HepG2 (cell line): ENCODE results near the gene GGPS1. TPM values are rescaled to one million over a fixed set of nuclear protein-coding genes. Genes with fewer than 3 reads are reported as not detected.

Experiments used
- CCDC6 ChIP-seq: sonication (generic); formaldehyde crosslinking; IDR thresholded peaks from 2 replicates; pipeline ENCODE4 v1.8.1; 2022; ENCODE audit warnings: mild to moderate bottlenecking, missing genetic modification reagents, moderate library complexity
- CEBPB ChIP-seq: IDR thresholded peaks from 2 replicates; pipeline ENCODE4 v1.6.1; 2011; ENCODE audit warnings: low read depth, low read length, improper control_type of control experiment, borderline replicate concordance
- FOXM1 ChIP-seq: sonication (generic); formaldehyde crosslinking; IDR thresholded peaks from 2 replicates; pipeline ENCODE4 v1.5.0; 2020; ENCODE audit warnings: missing genetic modification reagents
- HOMEZ ChIP-seq: IDR thresholded peaks from 2 replicates; pipeline ENCODE4 v1.6.1; 2016; ENCODE audit warnings: low read depth
- LCORL ChIP-seq, 2 experiments: fragments of 450-650 bp in 1 of 2; sonication (generic) in 1 of 2; formaldehyde crosslinking in 1 of 2; IDR thresholded peaks; 2 replicates each; pipeline versions ENCODE4 v1.5.0 to v1.6.1; 2017 to 2020; ENCODE audit warnings: antibody characterized with exemption in 1 of 2, missing genetic modification reagents in 1 of 2
- MEIS2 ChIP-seq: sonication (generic); formaldehyde crosslinking; IDR thresholded peaks from 2 replicates; pipeline ENCODE4 v1.9.0; 2021; ENCODE audit warnings: mild to moderate bottlenecking, missing genetic modification reagents
- POLR2A ChIP-seq, 2 experiments: IDR thresholded peaks; 2 replicates each; pipeline ENCODE4 v1.6.1; 2011; ENCODE audit warnings: low read depth in 2 of 2, low read length in 2 of 2, mild to moderate bottlenecking in 1 of 2, moderate library complexity in 1 of 2; ENCODE audit not compliant: insufficient read depth in 1 of 2
- RNF2 ChIP-seq: fragments of 450-650 bp; conservative IDR thresholded peaks from 2 replicates; pipeline ENCODE4 v1.6.1; 2016; ENCODE audit warnings: low read depth
- SSRP1 ChIP-seq: IDR thresholded peaks from 2 replicates; pipeline ENCODE4 v1.6.1; 2016; ENCODE audit warnings: control low read depth
- TEAD2 ChIP-seq: sonication (generic); formaldehyde crosslinking; IDR thresholded peaks from 2 replicates; pipeline ENCODE4 v1.9.0; 2021; ENCODE audit warnings: missing genetic modification reagents
- XBP1 ChIP-seq: sonication (generic); formaldehyde crosslinking; IDR thresholded peaks from 2 replicates; pipeline ENCODE4 v1.5.0; 2020; ENCODE audit warnings: missing genetic modification reagents
- ZBTB1 ChIP-seq: sonication (generic); formaldehyde crosslinking; IDR thresholded peaks from 2 replicates; pipeline ENCODE4 v1.4.0; 2020; ENCODE audit warnings: missing genetic modification reagents, borderline replicate concordance
- ZBTB4 ChIP-seq: sonication (generic); formaldehyde crosslinking; IDR thresholded peaks from 2 replicates; pipeline ENCODE4 v1.4.0; 2020; ENCODE audit warnings: missing genetic modification reagents, mild to moderate bottlenecking, borderline replicate concordance
- ZFP62 ChIP-seq: sonication (generic); formaldehyde crosslinking; IDR thresholded peaks from 2 replicates; pipeline ENCODE4 v1.4.0; 2020; ENCODE audit warnings: missing genetic modification reagents
- ZNF143 ChIP-seq: sonication (generic); formaldehyde crosslinking; IDR thresholded peaks from 2 replicates; pipeline ENCODE4 v1.4.0; 2020; ENCODE audit warnings: missing genetic modification reagents
- ZNF326 ChIP-seq: sonication (generic); formaldehyde crosslinking; IDR thresholded peaks from 2 replicates; pipeline ENCODE4 v1.4.0; 2020; ENCODE audit warnings: missing genetic modification reagents, borderline replicate concordance
- ZNF414 ChIP-seq: sonication (generic); formaldehyde crosslinking; IDR thresholded peaks from 2 replicates; pipeline ENCODE4 v1.5.0; 2020; ENCODE audit warnings: missing genetic modification reagents
- ZNF646 ChIP-seq: sonication (generic); formaldehyde crosslinking; IDR thresholded peaks from 2 replicates; pipeline ENCODE4 v1.9.0; 2021; ENCODE audit warnings: mild to moderate bottlenecking, missing genetic modification reagents
- ZNF7 ChIP-seq: IDR thresholded peaks from 2 replicates; pipeline ENCODE4 v1.6.1; 2016; ENCODE audit warnings: missing biosample characterization, missing genetic modification reagents
- polyA plus RNA-seq, 8 experiments: library from polyadenylated mRNA; depleted of rRNA in 3 of 8; stranded (reverse) in 7 of 8; unstranded in 1 of 8; fragments of >200 nt; fragmentation: Illumina TruSeq in 4 of 8; extraction: Trizol in 4 of 8; gene quantifications; 2 replicates each; pipeline versions ENCODE4 v1.2.1 to v1.2.3, GENCODE V29; 2011 to 2016; ENCODE audit warnings: low read depth in 4 of 8, missing spikeins in 1 of 8, mixed read lengths in 1 of 8; ENCODE audit not compliant: insufficient read depth in 1 of 8
- total RNA-seq, 5 experiments: library from RNA; depleted of rRNA; stranded (reverse); fragments of >200 nt; fragmentation: Illumina TruSeq; extraction: Trizol; gene quantifications; 2 replicates each; pipeline ENCODE4 v1.2.3, GENCODE V29; 2016; ENCODE audit warnings: low read depth in 1 of 5

Gene GGPS1
- total and polyA plus RNA-seq, 2 of the 13 experiments (the other 11 are each of a cell fraction or from before 2014, with no cell fraction given), result 28.8 to 42.6 TPM

- TF ChIP-seq ZNF326 (CRISPR knock-in tag) (no peak), SSRP1 (CRISPR knock-in tag) (no peak), CEBPB (no peak), POLR2A (IDR thresholded peaks at IDR 0.05; ENCODE audit: insufficient read depth in 1 of 2, low read depth in 2 of 2, low read length in 2 of 2) (peak in 1 of 2 experiments; percentile 89; a peak in 3 of 4 replicates), FOXM1 (CRISPR knock-in tag) (no peak), ZBTB1 (CRISPR knock-in tag) (no peak), ZNF414 (CRISPR knock-in tag) (no peak; the same call in 1 of the 2 replicates), ZNF646 (peak; percentile 31; the same call in 1 of the 2 replicates), ZBTB4 (CRISPR knock-in tag) (no peak), XBP1 (CRISPR knock-in tag) (no peak), RNF2 (no peak), LCORL (IDR thresholded peaks at IDR 0.05) (no peak), LCORL (CRISPR knock-in tag; IDR thresholded peaks at IDR 0.05) (peak; percentile 62), CCDC6 (CRISPR knock-in tag) (peak; percentile 72), ZFP62 (CRISPR knock-in tag) (no peak), HOMEZ (no peak), TEAD2 (no peak), ZNF143 (no peak), ZNF7 (no peak), MEIS2 (CRISPR knock-in tag) (no peak; the same call in none of the 2 replicates)
These were observed 655 bp upstream of the GGPS1 start, which contains the start of gene ARID4B (continued) for GRCh38 chr1:235327559-235328270.
